Trophoblast cell (in vitro differentiated cells and primary cell): ENCODE results near the gene NRSN1.

Source experiments
- DNase-seq, 2 donors: peaks; one replicate each; pipeline ENCODE4 v3.0.0-alpha.2; 2016
- H2AFZ ChIP-seq: 2 replicates; pipeline ENCODE4 v1.6.1; 2013; ENCODE audit warnings: low read length, moderate library complexity, mild to moderate bottlenecking; ENCODE audit not compliant: insufficient read depth, poor library complexity
- H2AK5ac ChIP-seq: 2 replicates; pipeline ENCODE4 v1.6.1; 2013; ENCODE audit warnings: mild to moderate bottlenecking, low read length
- H2BK120ac ChIP-seq: 2 replicates; pipeline ENCODE4 v1.6.1; 2013; ENCODE audit warnings: low read length, mild to moderate bottlenecking, moderate library complexity; ENCODE audit not compliant: insufficient read depth, poor library complexity
- H2BK12ac ChIP-seq: 2 replicates; pipeline ENCODE4 v1.6.1; 2013; ENCODE audit warnings: mild to moderate bottlenecking, low read length, moderate library complexity
- H2BK5ac ChIP-seq: 2 replicates; pipeline ENCODE4 v1.6.1; 2013; ENCODE audit warnings: low read length, low read depth, moderate library complexity, mild to moderate bottlenecking; ENCODE audit not compliant: poor library complexity
- H3K14ac ChIP-seq: 2 replicates; pipeline ENCODE4 v1.6.1; 2013; ENCODE audit warnings: mild to moderate bottlenecking, low read length
- H3K18ac ChIP-seq: 2 replicates; pipeline ENCODE4 v1.6.1; 2013; ENCODE audit warnings: mild to moderate bottlenecking, low read length
- H3K23ac ChIP-seq: 2 replicates; pipeline ENCODE4 v1.6.1; 2013; ENCODE audit warnings: low read length
- H3K27ac ChIP-seq: 2 replicates; pipeline ENCODE4 v1.5.1; 2013; ENCODE audit warnings: low read depth, mild to moderate bottlenecking, inconsistent platforms, low read length, moderate library complexity
- H3K27me3 ChIP-seq: 2 replicates; pipeline ENCODE4 v1.6.1; 2013; ENCODE audit warnings: inconsistent platforms, mild to moderate bottlenecking, low read length, moderate library complexity; ENCODE audit not compliant: insufficient read depth
- H3K36me3 ChIP-seq, 2 experiments: 1 replicate in 1 of 2; 2 replicates in 1 of 2; pipeline ENCODE4 v1.6.1; 2013; ENCODE audit warnings: low read length in 2 of 2, mild to moderate bottlenecking in 2 of 2, moderate library complexity in 1 of 2; ENCODE audit not compliant: insufficient read depth in 2 of 2, control insufficient read depth in 1 of 2
- H3K4ac ChIP-seq: 2 replicates; pipeline ENCODE4 v1.6.1; 2013; ENCODE audit warnings: low read depth, mild to moderate bottlenecking, low read length, moderate library complexity
- H3K4me1 ChIP-seq, 2 experiments: 1 replicate in 1 of 2; 2 replicates in 1 of 2; pipeline ENCODE4 v1.6.1; 2013; ENCODE audit warnings: low read length in 2 of 2, mild to moderate bottlenecking in 2 of 2, moderate library complexity in 1 of 2; ENCODE audit not compliant: insufficient read depth in 2 of 2, control insufficient read depth in 1 of 2
- H3K4me2 ChIP-seq: 2 replicates; pipeline ENCODE4 v1.6.1; 2013; ENCODE audit warnings: inconsistent platforms, mild to moderate bottlenecking, low read length, moderate library complexity
- H3K4me3 ChIP-seq: 2 replicates; pipeline ENCODE4 v1.5.1; 2013; ENCODE audit warnings: mild to moderate bottlenecking, low read depth, low read length, inconsistent platforms
- H3K79me1 ChIP-seq: one replicate; pipeline ENCODE4 v1.6.1; 2013; ENCODE audit warnings: low read length
- H3K79me2 ChIP-seq: 2 replicates; pipeline ENCODE4 v1.6.1; 2013; ENCODE audit warnings: low read length, mild to moderate bottlenecking; ENCODE audit not compliant: control insufficient read depth, insufficient read depth, poor library complexity
- H3K9ac ChIP-seq: 2 replicates; pipeline ENCODE4 v1.6.1; 2013; ENCODE audit warnings: mild to moderate bottlenecking, low read length
- H3K9me3 ChIP-seq: 2 replicates; pipeline ENCODE4 v1.6.1; 2013; ENCODE audit warnings: low read depth, mild to moderate bottlenecking, control low read depth, inconsistent platforms, low read length; ENCODE audit not compliant: insufficient read depth
- H4K12ac ChIP-seq: 2 replicates; pipeline ENCODE4 v1.6.1; 2013; ENCODE audit warnings: low read depth, mild to moderate bottlenecking, low read length, moderate library complexity
- H4K8ac ChIP-seq: 2 replicates; pipeline ENCODE4 v1.6.1; 2013; ENCODE audit warnings: low read depth, mild to moderate bottlenecking, low read length, moderate library complexity
- H4K91ac ChIP-seq: one replicate; pipeline ENCODE4 v1.6.1; 2013; ENCODE audit warnings: low read depth, mild to moderate bottlenecking, low read length, moderate library complexity
- WGBS: extraction: QIAGEN DNeasy Blood & Tissue Kit; methylation state at CpG from one replicate; pipeline ENCODE4 v1.1.7; 2013; ENCODE audit warnings: missing lambda C conversion rate; ENCODE audit not compliant: insufficient read length, insufficient coverage; ENCODE audit errors: extremely low coverage; 5-methylcytosine and 5-hydroxymethylcytosine counted together

NRSN1 gene

DNA sequence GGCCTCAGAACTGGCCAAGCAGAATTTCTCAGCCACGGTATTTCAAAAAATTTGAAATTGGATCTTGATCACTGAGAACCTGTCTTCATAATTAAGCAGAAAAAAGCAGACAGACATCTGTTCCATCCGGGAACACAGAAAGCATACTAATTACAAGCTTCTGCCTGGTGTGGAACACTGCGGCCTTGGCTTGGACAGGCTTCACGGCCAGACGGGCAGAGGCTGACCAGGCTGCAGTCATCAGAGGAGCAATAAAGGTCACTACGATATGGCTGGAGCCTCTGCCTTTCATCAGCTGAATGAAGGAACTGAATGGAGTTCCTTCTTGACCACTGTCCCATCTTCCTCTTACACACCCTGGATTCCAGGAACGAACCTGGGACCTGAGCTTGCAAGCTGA is 3.9 kb upstream of the NRSN1 start:
- Histone ChIP-seq H3K27ac (no peak overlapping the region), H3K18ac (no peak overlapping the region), H3K9ac (no peak overlapping the region), H3K27me3 (no peaks in the 10 kb centered on the region), H4K12ac (no peak overlapping the region), H4K8ac (no peak overlapping the region), H3K4me2 (no peak overlapping the region), H4K91ac (no peak overlapping the region), H3K36me3 (no peaks in the 10 kb centered on the region), H2AFZ (no peak overlapping the region), H3K79me2 (no peaks in the 10 kb centered on the region), H3K4ac (no peak overlapping the region), H2BK120ac (no peak overlapping the region), H2AK5ac (no peak overlapping the region), H3K23ac (no peak overlapping the region), H3K79me1 (no peaks in the 10 kb centered on the region), H3K4me1 (peaks cover 0 to 7% of the 10 kb centered on the region in 2 experiments), H3K14ac (no peak overlapping the region), H3K9me3 (peaks cover 2% of the 10 kb centered on the region), H3K4me3 (no peak overlapping the region), H2BK5ac (no peak overlapping the region), H2BK12ac (no peak overlapping the region)
- whole genome bisulfite sequencing = no CpG with 5 or more reads among the region's 7 CpGs
- no peak for DNase-seq

DNA sequence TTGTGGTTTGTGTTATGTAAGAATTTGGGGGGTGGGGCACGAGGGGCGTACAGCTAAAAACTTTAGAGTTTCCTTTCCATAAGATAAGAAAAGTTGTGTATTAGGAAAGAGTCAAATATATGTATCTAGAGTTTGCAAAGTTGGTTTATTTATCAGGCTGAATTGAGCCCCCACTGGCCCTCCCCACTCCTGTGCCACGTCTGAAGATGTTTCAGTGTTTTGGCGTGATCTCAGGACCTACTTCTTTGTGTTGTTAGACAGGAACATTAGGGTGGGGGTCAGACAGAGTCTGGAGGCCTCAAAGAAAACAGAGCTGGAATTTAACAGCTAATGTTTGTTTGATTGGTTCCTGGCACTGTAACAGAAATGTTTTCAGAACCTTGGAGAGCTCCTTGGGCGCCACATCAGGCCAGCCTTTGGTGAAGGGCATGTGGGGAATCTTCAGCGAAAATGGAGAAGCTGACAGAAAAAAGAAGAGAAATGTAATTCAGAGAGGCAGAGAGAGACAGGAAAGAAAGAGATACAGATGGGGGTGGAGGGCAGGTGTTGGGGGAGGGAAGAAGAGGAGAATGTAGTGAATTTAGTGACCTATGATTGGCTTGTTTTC is 674 bp downstream of the NRSN1 start:
- no peak overlapping the region for H3K4ac ChIP-seq
- H3K23ac ChIP-seq = no peak overlapping the region
- H3K4me3 ChIP-seq = no peak overlapping the region
- H2AK5ac ChIP-seq = no peak overlapping the region
- H3K79me1 ChIP-seq = no peaks in the 10 kb centered on the region
- no peak overlapping the region for H2AFZ ChIP-seq
- H2BK12ac ChIP-seq = no peak overlapping the region
- H2BK120ac ChIP-seq = no peak overlapping the region
- no peak overlapping the region for H3K14ac ChIP-seq
- H3K27me3 ChIP-seq = no peaks in the 10 kb centered on the region
- peaks cover 0 to 7% of the 10 kb centered on the region in 2 experiments for H3K4me1 ChIP-seq
- no peak overlapping the region for H2BK5ac ChIP-seq
- no CpG with 5 or more reads among the region's 6 CpGs for WGBS
- H3K27ac ChIP-seq = no peak overlapping the region
- DNase-seq = peak; percentile 46 to 86
- no peaks in the 10 kb centered on the region for H3K36me3 ChIP-seq
- H3K18ac ChIP-seq = no peak overlapping the region
- H4K12ac ChIP-seq = no peak overlapping the region
- H4K8ac ChIP-seq = no peak overlapping the region
- H3K79me2 ChIP-seq = no peaks in the 10 kb centered on the region
- H3K9ac ChIP-seq = no peak overlapping the region
- no peak overlapping the region for H4K91ac ChIP-seq
- H3K4me2 ChIP-seq = peak overlapping the region; percentile 91
- H3K9me3 ChIP-seq = no peaks in the 10 kb centered on the region

DNA sequence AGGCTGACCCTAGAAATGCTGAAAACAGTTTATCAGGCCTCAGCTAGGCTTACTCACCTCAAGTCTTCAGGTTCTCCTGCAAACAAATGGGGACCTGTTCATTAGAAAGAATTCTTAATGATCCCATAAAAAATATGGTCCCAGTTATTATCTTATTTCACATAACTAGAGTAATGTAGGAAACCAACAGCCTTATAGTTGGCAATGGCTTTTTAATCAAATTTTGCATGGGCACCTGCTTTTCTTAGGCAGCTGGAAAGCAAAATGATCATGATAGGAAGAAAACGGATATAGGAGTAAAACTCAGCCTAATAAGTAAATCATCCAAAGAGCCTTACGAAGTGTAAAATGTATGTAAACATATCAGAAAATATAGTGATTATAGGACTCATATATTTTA is 1.3 kb downstream of the NRSN1 start:
- Histone ChIP-seq H3K4me1 (peaks cover 0 to 7% of the 10 kb centered on the region in 2 experiments), H4K91ac (no peak overlapping the region), H3K23ac (no peak overlapping the region), H3K27ac (no peak overlapping the region), H2BK12ac (no peak overlapping the region), H4K12ac (no peak overlapping the region), H3K9ac (no peak overlapping the region), H2BK5ac (no peak overlapping the region), H3K79me1 (no peaks in the 10 kb centered on the region), H3K4ac (no peak overlapping the region), H3K27me3 (no peaks in the 10 kb centered on the region), H2AFZ (no peak overlapping the region), H3K36me3 (no peaks in the 10 kb centered on the region), H3K9me3 (no peaks in the 10 kb centered on the region), H3K4me2 (no peak overlapping the region), H4K8ac (no peak overlapping the region), H3K79me2 (no peaks in the 10 kb centered on the region), H3K14ac (no peak overlapping the region), H2AK5ac (no peak overlapping the region), H3K18ac (no peak overlapping the region), H3K4me3 (no peak overlapping the region), H2BK120ac (no peak overlapping the region)
- no peak for DNase-seq
- WGBS = no CpG with 5 or more reads among the region's 2 CpGs

DNA sequence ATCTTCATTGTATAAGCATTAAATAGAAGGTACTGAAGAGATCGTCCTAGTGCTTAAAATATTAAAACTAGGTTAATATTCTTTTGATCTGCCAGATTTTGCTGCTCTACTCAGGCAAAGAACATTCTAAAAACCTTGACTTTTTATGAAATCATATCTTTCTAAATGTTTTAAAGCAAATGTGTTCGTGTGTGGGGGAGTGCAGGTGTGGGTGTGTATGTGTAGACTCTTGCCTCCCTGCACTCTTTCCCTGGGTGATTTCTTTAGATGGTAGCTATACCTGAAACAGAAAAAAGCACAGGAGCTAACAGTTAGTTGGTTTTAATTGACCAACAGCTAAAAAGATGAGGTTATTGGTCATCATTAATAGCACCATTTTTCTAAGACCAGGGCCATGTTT is 5.7 kb downstream of the NRSN1 start:
- H3K9me3 ChIP-seq = no peaks in the 10 kb centered on the region
- DNase-seq = no peak
- no peak overlapping the region for H4K8ac ChIP-seq
- H2BK12ac ChIP-seq = no peak overlapping the region
- H4K12ac ChIP-seq = no peak overlapping the region
- H3K14ac ChIP-seq = no peak overlapping the region
- no peaks in the 10 kb centered on the region for H3K36me3 ChIP-seq
- no peak overlapping the region for H3K9ac ChIP-seq
- H3K4me1 ChIP-seq = no peaks in the 10 kb centered on the region
- H3K4me3 ChIP-seq = no peak overlapping the region
- H3K18ac ChIP-seq = no peak overlapping the region
- H2BK5ac ChIP-seq = no peak overlapping the region
- no peak overlapping the region for H3K27ac ChIP-seq
- no peak overlapping the region for H2AK5ac ChIP-seq
- no CpG with 5 or more reads among the region's 2 CpGs for WGBS
- no peak overlapping the region for H2AFZ ChIP-seq
- no peak overlapping the region for H2BK120ac ChIP-seq
- H3K79me2 ChIP-seq = no peaks in the 10 kb centered on the region
- H3K27me3 ChIP-seq = no peaks in the 10 kb centered on the region
- no peak overlapping the region for H3K4ac ChIP-seq
- no peaks in the 10 kb centered on the region for H3K79me1 ChIP-seq
- no peak overlapping the region for H3K4me2 ChIP-seq
- H4K91ac ChIP-seq = no peak overlapping the region
- no peak overlapping the region for H3K23ac ChIP-seq
